Measurements from ENCODE around the gene NRG2. TPM values are rescaled to one million over a fixed set of nuclear protein-coding genes. Genes with fewer than 3 reads are reported as not detected.

Gene NRG2
- total RNA-seq, 1 experiment from 2014 or later: 1.8 TPM

GRCh38 chr5:139925216-139925562 is 117.9 kb downstream of the NRG2 start:
- H3K9me2 ChIP-seq (replicated peaks; ENCODE audit: low read length): no peaks in the 10 kb centered on the region
- no peaks in the 10 kb centered on the region for H3K4me1 ChIP-seq (ENCODE audit: insufficient read depth, low read length)
- H4K20me1 ChIP-seq (ENCODE audit: low read length): no peaks in the 10 kb centered on the region
- TF ChIP-seq CTCF (conservative IDR thresholded peaks at IDR 0.05; ENCODE audit: low read depth, low read length) (no peak), EZH2 (IDR thresholded peaks at IDR 0.05; ENCODE audit: low read length, unreplicated experiment) (no peak), EZH2phosphoT487 (IDR thresholded peaks at IDR 0.05; ENCODE audit: borderline replicate concordance, low read length) (no peak)
- no TSS peak for BruUV-seq (replicated peaks)
- H3F3A ChIP-seq (ENCODE audit: low read length, unreplicated experiment): no peaks in the 10 kb centered on the region
- no peak overlapping the region for H3K4me3 ChIP-seq (ENCODE audit: low read length)
- intact Hi-C loops (cut with micrococcal nuclease): no loop called here
- no peak overlapping the region for H3K9ac ChIP-seq (ENCODE audit: low read length)
- H3K27me3 ChIP-seq (ENCODE audit: low read length): no peaks in the 10 kb centered on the region
- ATAC-seq: no peak
- H2AFZ ChIP-seq (ENCODE audit: low read length): no peak overlapping the region
- no peaks in the 10 kb centered on the region for H3K79me2 ChIP-seq (ENCODE audit: low read length)
- ChIA-PET POLR2A (ENCODE audit: unreplicated experiment) (no interaction called here), CTCF (no interaction called here)
- no peak for DNase-seq
- H3K9me3 ChIP-seq (ENCODE audit: low read length): no peaks in the 10 kb centered on the region
- no peaks in the 10 kb centered on the region for H3K36me3 ChIP-seq (ENCODE audit: low read depth, low read length)
- no peak overlapping the region for H3K27ac ChIP-seq (ENCODE audit: low read length)
- H3K4me2 ChIP-seq (ENCODE audit: low read length): no peak overlapping the region

GRCh38 chr5:139924294-139925215 is 118.5 kb downstream of the NRG2 start:
- no peaks in the 10 kb centered on the region for H4K20me1 ChIP-seq (ENCODE audit: low read length)
- H3K9me2 ChIP-seq (replicated peaks; ENCODE audit: low read length): no peaks in the 10 kb centered on the region
- intact Hi-C loops (cut with micrococcal nuclease): no loop called here
- H2AFZ ChIP-seq (ENCODE audit: low read length): no peak overlapping the region
- no peaks in the 10 kb centered on the region for H3K4me1 ChIP-seq (ENCODE audit: insufficient read depth, low read length)
- no peak for ATAC-seq
- no peak overlapping the region for H3K27ac ChIP-seq (ENCODE audit: low read length)
- no peak overlapping the region for H3K9ac ChIP-seq (ENCODE audit: low read length)
- no peaks in the 10 kb centered on the region for H3K36me3 ChIP-seq (ENCODE audit: low read depth, low read length)
- ChIA-PET CTCF (no interaction called here), POLR2A (ENCODE audit: unreplicated experiment) (no interaction called here)
- no peaks in the 10 kb centered on the region for H3K79me2 ChIP-seq (ENCODE audit: low read length)
- no peak overlapping the region for H3K4me2 ChIP-seq (ENCODE audit: low read length)
- BruUV-seq (replicated peaks): no TSS peak
- TF ChIP-seq EZH2phosphoT487 (IDR thresholded peaks at IDR 0.05; ENCODE audit: borderline replicate concordance, low read length): no peak
- TF ChIP-seq EZH2 (IDR thresholded peaks at IDR 0.05; ENCODE audit: low read length, unreplicated experiment): no peak
- TF ChIP-seq CTCF (conservative IDR thresholded peaks at IDR 0.05; ENCODE audit: low read depth, low read length): no peak
- no peak for DNase-seq
- H3K9me3 ChIP-seq (ENCODE audit: low read length): no peaks in the 10 kb centered on the region
- no peaks in the 10 kb centered on the region for H3K27me3 ChIP-seq (ENCODE audit: low read length)
- no peaks in the 10 kb centered on the region for H3F3A ChIP-seq (ENCODE audit: low read length, unreplicated experiment)
- no peak overlapping the region for H3K4me3 ChIP-seq (ENCODE audit: low read length)

- Histone ChIP-seq H3F3A (ENCODE audit: low read length, unreplicated experiment) (no peaks in the 10 kb centered on the region), H3K36me3 (ENCODE audit: low read depth, low read length) (no peaks in the 10 kb centered on the region), H3K9ac (ENCODE audit: low read length) (no peak overlapping the region), H3K27ac (ENCODE audit: low read length) (no peak overlapping the region), H3K4me2 (ENCODE audit: low read length) (no peak overlapping the region), H4K20me1 (ENCODE audit: low read length) (no peaks in the 10 kb centered on the region), H3K79me2 (ENCODE audit: low read length) (no peaks in the 10 kb centered on the region), H3K4me3 (ENCODE audit: low read length) (no peak overlapping the region), H2AFZ (ENCODE audit: low read length) (no peak overlapping the region), H3K4me1 (ENCODE audit: insufficient read depth, low read length) (no peaks in the 10 kb centered on the region), H3K9me3 (ENCODE audit: low read length) (no peaks in the 10 kb centered on the region), H3K27me3 (ENCODE audit: low read length) (no peaks in the 10 kb centered on the region), H3K9me2 (replicated peaks; ENCODE audit: low read length) (no peaks in the 10 kb centered on the region)
- intact Hi-C loops (cut with micrococcal nuclease): no loop called here
- no TSS peak for BruUV-seq (replicated peaks)
- ATAC-seq (no peak), DNase-seq (no peak)
- CTCF ChIA-PET: no interaction called here
- TF ChIP-seq EZH2 (IDR thresholded peaks at IDR 0.05; ENCODE audit: low read length, unreplicated experiment): no peak
- TF ChIP-seq EZH2phosphoT487 (IDR thresholded peaks at IDR 0.05; ENCODE audit: borderline replicate concordance, low read length): no peak
- TF ChIP-seq CTCF (conservative IDR thresholded peaks at IDR 0.05; ENCODE audit: low read depth, low read length): no peak
- POLR2A ChIA-PET (ENCODE audit: unreplicated experiment): no interaction called here
Observed at GRCh38 chr5:139919308-139919707, 123.8 kb downstream of the NRG2 start.

Measured in PC-3 (cell line).